ENCODE measurements around the gene PRKCA. TPM values are rescaled to one million over a fixed set of nuclear protein-coding genes. Genes with fewer than 3 reads are reported as not detected.
"Not testable (repeated sequence)": the region's sequence is repeated elsewhere in the genome, so short reads cannot be mapped to it uniquely, and the experiment has no call there.

Gene PRKCA
- 100 to 1,000 TPM in 2 of 6 experiments, 10 to 100 TPM in 4; 81.2 to 106 (median 92.9) TPM for total RNA-seq (2021; fragmentation: NEBNext Ultra II Directional; extraction: Animal tissue kit (Norgen Biotek cat#: 25700))
- long read RNA-seq, partial matches to known transcripts, result 3 of 50 reads
- long read RNA-seq, other reads (novel, unspliced or antisense), result 47 of 50 reads

GRCh38 chr17:66301864-66302741 lies at the start of gene PRKCA:
Gene PRKCA (plus strand): TSS chr17:66302613.
- peak; percentile 56 for DNase-seq
- Mint-ChIP-seq H3K27ac (peak within 1 kb of the TSS; percentile 85), H3K4me3 (peak within 1 kb of the TSS; percentile 100), H3K9me3 (no peaks in the 10 kb centered on the region), H3K4me1 (ENCODE audit: low read depth) (peaks cover 50% of the 10 kb centered on the region), H3K36me3 (ENCODE audit: low read depth) (peaks cover 41% of the 10 kb centered on the region), H3K27me3 (ENCODE audit: insufficient read depth) (peaks cover 2% of the 10 kb centered on the region)
- TF ChIP-seq CTCF (IDR thresholded peaks at IDR 0.05), result no peak

DNA sequence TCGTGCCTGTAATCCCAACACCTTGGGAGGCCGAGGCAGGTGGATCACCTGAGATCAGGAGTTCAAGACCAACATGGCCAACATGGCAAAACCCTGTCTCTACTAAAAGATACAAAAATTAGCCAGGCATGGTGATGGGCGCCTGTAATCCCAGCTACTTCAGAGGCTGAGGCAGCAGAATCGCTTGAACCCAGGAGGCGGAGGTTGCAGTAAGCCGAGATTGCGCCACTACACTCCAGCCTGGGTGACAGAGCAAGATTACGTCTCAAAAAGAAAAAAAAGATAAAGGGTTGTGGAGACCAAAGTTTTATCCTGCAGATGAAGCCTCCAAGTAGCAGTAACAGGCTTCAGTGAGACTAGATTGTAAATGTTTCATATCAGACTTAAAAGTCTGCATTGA lies 49.0 kb upstream of the PRKCA start:
- H3K27me3 Mint-ChIP-seq (ENCODE audit: insufficient read depth); H3K4me1 Mint-ChIP-seq (ENCODE audit: low read depth); H3K4me3 Mint-ChIP-seq; H3K36me3 Mint-ChIP-seq (ENCODE audit: low read depth); DNase-seq; H3K27ac Mint-ChIP-seq; H3K9me3 Mint-ChIP-seq: not testable (repeated sequence)

DNA sequence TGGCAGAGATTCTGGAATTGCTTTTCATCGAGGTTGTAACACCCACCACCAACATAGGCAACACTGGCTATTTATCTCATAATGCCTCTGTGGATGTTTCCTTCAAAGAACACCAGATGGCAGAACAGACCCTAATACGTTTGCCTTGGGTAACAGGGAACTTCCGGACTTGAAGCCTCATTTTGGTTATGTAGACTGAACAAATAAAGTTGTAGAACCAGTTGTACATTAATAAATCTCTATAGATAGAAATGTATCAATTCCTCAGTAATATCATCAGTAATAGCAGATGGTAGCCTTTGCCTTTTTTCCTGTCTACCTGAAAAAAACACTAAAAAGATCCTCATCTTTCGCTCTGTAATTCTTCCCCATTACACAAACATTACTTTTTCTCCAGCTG lies 47.3 kb upstream of the PRKCA start:
- Mint-ChIP-seq H3K27ac (no peak overlapping the region), H3K4me3 (no peak overlapping the region), H3K27me3 (ENCODE audit: insufficient read depth) (peaks cover 3% of the 10 kb centered on the region; the same call in 1 of the 2 replicates), H3K9me3 (no peaks in the 10 kb centered on the region), H3K36me3 (ENCODE audit: low read depth) (no peaks in the 10 kb centered on the region), H3K4me1 (ENCODE audit: low read depth) (peaks cover 6% of the 10 kb centered on the region; the same call in 1 of the 2 replicates)
- TF ChIP-seq CTCF (IDR thresholded peaks at IDR 0.05), result peak; percentile 84
- DNase-seq, result peak; percentile 68

- H3K4me3 Mint-ChIP-seq, result no peak overlapping the region
- DNase-seq, result no peak
- peaks cover 6% of the 10 kb centered on the region; the same call in 1 of the 2 replicates for H3K4me1 Mint-ChIP-seq (ENCODE audit: low read depth)
- no peak overlapping the region for H3K27ac Mint-ChIP-seq
- peaks cover 3% of the 10 kb centered on the region; the same call in 1 of the 2 replicates for H3K27me3 Mint-ChIP-seq (ENCODE audit: insufficient read depth)
- TF ChIP-seq CTCF (IDR thresholded peaks at IDR 0.05), result no peak
- no peaks in the 10 kb centered on the region for H3K36me3 Mint-ChIP-seq (ENCODE audit: low read depth)
- no peaks in the 10 kb centered on the region for H3K9me3 Mint-ChIP-seq
Observed at GRCh38 chr17:66255527-66255971, 46.9 kb upstream of the PRKCA start.

DNA sequence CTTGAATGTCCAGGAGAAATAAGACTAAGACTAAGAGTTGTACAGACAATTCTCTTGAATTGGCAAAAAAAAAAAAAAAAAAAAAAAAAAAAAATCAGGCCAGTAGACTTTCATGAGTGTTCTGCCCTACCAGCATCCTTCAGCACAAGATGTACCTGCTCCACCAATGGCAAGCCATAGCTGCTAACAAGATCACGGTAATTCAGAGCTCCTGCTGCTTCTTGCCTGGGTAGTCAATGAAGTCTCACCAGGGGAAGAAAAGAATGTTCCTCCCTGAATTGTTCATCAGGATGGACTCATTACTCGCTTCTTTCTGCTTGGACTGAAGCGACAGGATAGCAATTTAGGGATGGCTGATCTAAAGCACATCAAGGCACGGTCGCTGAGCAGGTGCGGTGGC lies 42.1 kb upstream of the PRKCA start:
- DNase-seq, result no peak
- Mint-ChIP-seq H3K4me3 (no peak overlapping the region), H3K27me3 (ENCODE audit: insufficient read depth) (peaks cover 2% of the 10 kb centered on the region; the same call in 1 of the 2 replicates), H3K36me3 (ENCODE audit: low read depth) (no peaks in the 10 kb centered on the region), H3K27ac (no peak overlapping the region), H3K4me1 (ENCODE audit: low read depth) (peaks cover 4% of the 10 kb centered on the region; the same call in 1 of the 2 replicates), H3K9me3 (no peaks in the 10 kb centered on the region)
- no peak for TF ChIP-seq CTCF (IDR thresholded peaks at IDR 0.05)

GRCh38 chr17:66260688-66261087 lies 41.7 kb upstream of the PRKCA start:
- DNase-seq, result no peak
- TF ChIP-seq CTCF (IDR thresholded peaks at IDR 0.05), result no peak

More at GRCh38 chr17:66260688-66261087, 41.7 kb upstream of the PRKCA start:
- peaks cover 2% of the 10 kb centered on the region; the same call in 1 of the 2 replicates for H3K27me3 Mint-ChIP-seq (ENCODE audit: insufficient read depth)
- H3K4me3 Mint-ChIP-seq, result no peak overlapping the region
- H3K9me3 Mint-ChIP-seq, result no peaks in the 10 kb centered on the region
- H3K4me1 Mint-ChIP-seq (ENCODE audit: low read depth), result no peaks in the 10 kb centered on the region
- no peak overlapping the region for H3K27ac Mint-ChIP-seq
- no peaks in the 10 kb centered on the region for H3K36me3 Mint-ChIP-seq (ENCODE audit: low read depth)

Measured in HFFc6 (cell line).